Body of pancreas (tissue), 4 donors: ENCODE data around the gene HOXD12. TPM values are rescaled to one million over a fixed set of nuclear protein-coding genes. Genes with fewer than 3 reads are reported as not detected.
A peak's percentile ranks its signal among the peaks of the same experiment; 100 is the strongest.

Experiments
- ATAC-seq: fragments of 150-250 bp; one replicate; pipeline ENCODE4 v1.9.1; 2016
- DNase-seq, 4 donors: peaks; one replicate each; pipeline ENCODE4 v3.0.0-alpha.2; 2019
- H3K27ac ChIP-seq, 4 donors: fragments of 200-600 bp; sonication (generic); 1 replicate in 3 of 4; 2 replicates in 1 of 4; pipeline versions ENCODE4 v1.5.1 to v1.6.1; 2016 to 2019; ENCODE audit warnings: mild to moderate bottlenecking in 1 of 4, mixed read lengths in 1 of 4, moderate library complexity in 1 of 4
- H3K27me3 ChIP-seq, 2 donors: fragments of 200-600 bp; sonication (generic); one replicate each; pipeline ENCODE4 v1.6.0; 2016; ENCODE audit warnings: mild to moderate bottlenecking in 1 of 2
- H3K36me3 ChIP-seq, 2 donors: fragments of 200-600 bp; sonication (generic); replicated peaks in 1 of 2; 2 replicates each; pipeline ENCODE4 v1.5.1; 2016; ENCODE audit warnings: low read depth in 2 of 2; ENCODE audit not compliant: insufficient read depth in 1 of 2
- H3K4me1 ChIP-seq: fragments of 200-600 bp; sonication (generic); one replicate; pipeline ENCODE4 v1.6.0; 2016
- H3K4me3 ChIP-seq, 2 donors: fragments of 200-600 bp; sonication (generic); 1 replicate in 1 of 2; 2 replicates in 1 of 2; pipeline ENCODE4 v1.5.1; 2016 to 2019
- H3K9me3 ChIP-seq, 3 donors: fragments of 200-600 bp; sonication (generic); 1 replicate in 2 of 3; 2 replicates in 1 of 3; pipeline ENCODE4 v1.5.1; 2016
- CTCF ChIP-seq, 7 experiments: fragments of 450-650 bp in 4 of 7; fragments of 200-600 bp in 3 of 7; sonication (generic) in 3 of 7; IDR thresholded peaks; one replicate each; pipeline ENCODE4 v1.5.1; 2016 to 2019; ENCODE audit warnings: antibody characterized with exemption in 7 of 7
- POLR2A ChIP-seq, 3 donors: fragments of 450-650 bp; IDR thresholded peaks; one replicate each; pipeline ENCODE4 v1.6.1; 2016; ENCODE audit warnings: antibody characterized with exemption in 3 of 3, mild to moderate bottlenecking in 2 of 3
- WGBS, 2 donors: methylation state at CpG; one replicate each; pipeline ENCODE4 v1.1.5; 2017; 5-methylcytosine and 5-hydroxymethylcytosine counted together
- intact Hi-C: fragments of 100-400 bp; cut with DNase I; formaldehyde crosslinking; loops from one replicate; pipeline ENCODE4 v1.15.1; 2023
- total RNA-seq, 2 donors: library from RNA; depleted of rRNA; stranded (reverse); fragments of >200 nt; gene quantifications; one replicate each; pipeline ENCODE4 v1.1.0, GENCODE V29; 2016

HOXD12 gene
- total RNA-seq, 2 donors from 2014 or later, result not detected

- DNase-seq (no peak), ATAC-seq (no peak)
- no peak for TF ChIP-seq CTCF (IDR thresholded peaks at IDR 0.05)
- Histone ChIP-seq H3K36me3 (no peaks in the 10 kb centered on the region), H3K9me3 (no peaks in the 10 kb centered on the region), H3K4me1 (peaks cover 38% of the 10 kb centered on the region), H3K4me3 (no peak overlapping the region), H3K27ac (no peak overlapping the region), H3K27me3 (peaks cover 0 to 69% of the 10 kb centered on the region in 2 donors)
- WGBS, 2 donors, result 10 to 13% methylated on average over 5 of the region's 5 CpGs
- intact Hi-C loops, result loop anchor here (5.0 kb wide), 1 partner anchor 408 kb away; no protein-coding TSS in a partner anchor
Measured at GRCh38 chr2:176095421-176095820, 4.2 kb upstream of the HOXD12 start.

DNA sequence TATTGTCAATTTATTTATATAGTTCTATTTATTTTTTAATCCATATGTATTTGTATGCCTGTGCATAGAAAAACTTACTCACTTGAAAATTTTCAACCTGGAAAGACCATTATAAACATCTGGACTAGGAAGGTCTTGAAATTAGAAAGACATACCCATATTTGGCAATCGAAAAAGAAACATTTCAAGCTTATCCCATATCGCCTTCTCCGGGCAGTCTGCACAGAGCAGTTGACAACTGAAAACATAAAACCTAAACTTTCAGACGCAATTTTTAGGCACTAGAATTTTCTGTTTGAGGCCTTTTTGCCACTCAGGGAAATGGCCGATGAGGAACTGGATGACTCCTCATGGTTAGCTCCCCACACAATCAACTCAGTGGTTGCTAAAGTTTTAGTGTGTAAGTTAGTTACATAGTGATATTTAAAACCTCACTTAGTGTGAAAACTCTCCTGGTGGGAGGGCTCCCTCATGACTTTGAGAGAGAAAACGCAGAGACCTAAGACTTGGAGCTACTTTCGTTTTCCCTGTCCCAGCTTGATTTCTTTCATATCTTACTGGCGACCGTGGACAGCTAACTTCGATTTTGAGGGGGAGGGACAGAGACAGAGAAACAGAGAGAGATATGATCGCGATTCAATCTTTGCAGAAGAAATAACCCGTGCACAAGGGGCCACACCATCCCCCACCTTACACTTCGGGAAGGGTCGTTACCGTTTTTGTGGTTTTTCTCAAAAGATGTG, 3.2 kb upstream of the HOXD12 start:
- DNase-seq (no peak), ATAC-seq (no peak)
- H3K27me3 ChIP-seq, result peaks cover 0 to 69% of the 10 kb centered on the region in 2 donors
- H3K36me3 ChIP-seq, result no peaks in the 10 kb centered on the region
- H3K4me3 ChIP-seq, result no peak overlapping the region
- H3K9me3 ChIP-seq, result no peaks in the 10 kb centered on the region
- 7 to 10% methylated on average over 16 of the region's 16 CpGs for WGBS, 2 donors
- no peak overlapping the region for H3K27ac ChIP-seq
- TF ChIP-seq CTCF (IDR thresholded peaks at IDR 0.05) (no peak), POLR2A (IDR thresholded peaks at IDR 0.05) (no peak)
- peaks cover 38% of the 10 kb centered on the region for H3K4me1 ChIP-seq
- intact Hi-C loops, result loop anchor here (5.0 kb wide), 1 partner anchor 409 kb away; no protein-coding TSS in a partner anchor

DNA sequence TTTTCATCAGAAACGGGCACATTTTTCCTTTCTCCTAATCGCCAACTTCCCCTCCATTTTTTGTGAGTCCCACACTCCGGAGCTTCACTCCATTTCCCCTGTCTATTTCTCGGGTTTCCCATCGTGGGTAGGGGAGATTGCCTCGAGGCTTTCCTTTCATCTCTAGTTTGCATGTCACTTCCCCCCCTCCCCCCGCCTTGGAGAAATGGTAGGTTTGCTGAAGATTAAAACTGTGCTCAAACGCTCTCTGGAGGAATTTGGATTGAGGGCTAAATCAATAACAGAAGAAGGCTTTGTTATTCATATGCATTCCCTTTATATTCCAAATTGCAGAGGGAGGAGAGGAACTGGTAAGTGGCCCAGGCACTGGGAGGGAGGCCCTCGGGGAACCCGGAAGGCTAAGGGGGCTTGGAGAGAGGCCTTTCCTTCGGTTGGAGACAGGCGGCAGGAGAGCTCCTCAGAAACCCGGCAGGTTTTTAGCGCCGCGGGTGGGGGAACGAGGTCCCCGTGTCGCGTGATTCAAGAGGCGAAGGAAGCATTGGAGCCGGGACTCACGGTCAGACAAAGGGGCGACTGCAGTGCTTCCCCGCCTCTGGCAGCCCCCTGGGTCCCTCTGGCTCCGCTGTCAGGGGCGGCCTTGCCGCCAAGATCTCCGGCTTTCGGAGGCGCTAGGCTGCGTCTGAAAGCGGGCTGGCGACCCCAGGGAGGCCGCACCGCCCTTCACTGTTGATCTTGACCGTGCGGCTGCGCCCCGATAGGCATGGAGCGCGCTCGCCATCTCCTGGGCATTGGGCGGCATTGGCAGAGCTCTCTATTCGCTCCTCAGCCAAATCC, 2.4 kb upstream of the HOXD12 start:
- ATAC-seq (peak; percentile 87), DNase-seq (peak; percentile 69 to 80 (median 73))
- Histone ChIP-seq H3K27ac (no peak overlapping the region), H3K36me3 (no peaks in the 10 kb centered on the region), H3K9me3 (no peaks in the 10 kb centered on the region), H3K27me3 (peaks cover 0 to 62% of the 10 kb centered on the region in 2 donors), H3K4me1 (peaks cover 38% of the 10 kb centered on the region), H3K4me3 (peak overlapping the region in 1 of 2 donors; percentile 1)
- peak; percentile 69 to 93 (median 87) for TF ChIP-seq CTCF (IDR thresholded peaks at IDR 0.05)
- no peak for TF ChIP-seq POLR2A (IDR thresholded peaks at IDR 0.05)
- 1 to 4% methylated on average over 19 to 45 of the region's 45 CpGs for WGBS, 2 donors
- intact Hi-C loops, result loop anchor here (5.0 kb wide), 1 partner anchor 410 kb away; no protein-coding TSS in a partner anchor

DNA sequence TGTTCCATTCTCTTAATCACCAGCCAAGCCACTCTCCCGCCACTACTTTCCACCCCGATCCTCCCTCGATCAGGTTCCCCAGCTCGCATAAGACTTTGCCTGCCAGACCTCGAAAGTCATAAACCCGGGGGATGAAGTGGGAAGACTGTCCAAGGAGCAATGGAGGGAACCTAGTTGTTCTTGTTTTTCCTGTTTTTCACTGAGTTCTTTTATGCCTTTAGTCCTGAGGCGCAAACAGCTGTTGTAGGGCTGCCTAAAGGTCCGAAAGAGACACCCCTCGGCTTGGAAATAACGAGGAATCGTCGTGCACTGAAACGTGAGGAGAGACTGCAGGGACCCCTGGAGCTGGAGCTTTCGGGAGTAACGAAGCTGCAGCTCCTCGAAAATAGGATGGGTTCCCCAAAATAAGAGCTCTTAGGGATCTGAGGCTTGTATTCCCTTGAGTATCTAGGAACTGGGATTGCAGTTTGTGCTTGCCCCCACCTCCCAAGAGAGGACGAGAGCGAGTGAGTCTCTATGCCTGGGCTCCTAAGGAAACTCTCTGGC, 1.7 kb upstream of the HOXD12 start:
- H3K4me3 ChIP-seq, result no peak overlapping the region
- H3K27ac ChIP-seq, result no peak overlapping the region
- no peaks in the 10 kb centered on the region for H3K36me3 ChIP-seq
- H3K4me1 ChIP-seq, result peaks cover 33% of the 10 kb centered on the region
- intact Hi-C loops, result loop anchor here (5.0 kb wide), 1 partner anchor 411 kb away; no protein-coding TSS in a partner anchor
- WGBS, 2 donors, result 3 to 4% methylated on average over 18 of the region's 18 CpGs
- peaks cover 0 to 61% of the 10 kb centered on the region in 2 donors for H3K27me3 ChIP-seq
- TF ChIP-seq CTCF (IDR thresholded peaks at IDR 0.05) (no peak), POLR2A (IDR thresholded peaks at IDR 0.05) (no peak)
- ATAC-seq, result no peak
- no peaks in the 10 kb centered on the region for H3K9me3 ChIP-seq
- DNase-seq, result no peak
